ENCODE results near the gene ZNF521.

- TF ChIP-seq POLR2A (IDR thresholded peaks at IDR 0.05; ENCODE audit: low read depth, low read length): no peak
- no peak for TF ChIP-seq POLR2AphosphoS5 (IDR thresholded peaks at IDR 0.05; ENCODE audit: low read depth, low read length)
These were observed 20.0 kb downstream of the ZNF521 start for GRCh38 chr18:25332002-25332401.

All from GM12891 (cell line).